ENCODE measurements around the gene REM2.

The REM2 gene

DNA sequence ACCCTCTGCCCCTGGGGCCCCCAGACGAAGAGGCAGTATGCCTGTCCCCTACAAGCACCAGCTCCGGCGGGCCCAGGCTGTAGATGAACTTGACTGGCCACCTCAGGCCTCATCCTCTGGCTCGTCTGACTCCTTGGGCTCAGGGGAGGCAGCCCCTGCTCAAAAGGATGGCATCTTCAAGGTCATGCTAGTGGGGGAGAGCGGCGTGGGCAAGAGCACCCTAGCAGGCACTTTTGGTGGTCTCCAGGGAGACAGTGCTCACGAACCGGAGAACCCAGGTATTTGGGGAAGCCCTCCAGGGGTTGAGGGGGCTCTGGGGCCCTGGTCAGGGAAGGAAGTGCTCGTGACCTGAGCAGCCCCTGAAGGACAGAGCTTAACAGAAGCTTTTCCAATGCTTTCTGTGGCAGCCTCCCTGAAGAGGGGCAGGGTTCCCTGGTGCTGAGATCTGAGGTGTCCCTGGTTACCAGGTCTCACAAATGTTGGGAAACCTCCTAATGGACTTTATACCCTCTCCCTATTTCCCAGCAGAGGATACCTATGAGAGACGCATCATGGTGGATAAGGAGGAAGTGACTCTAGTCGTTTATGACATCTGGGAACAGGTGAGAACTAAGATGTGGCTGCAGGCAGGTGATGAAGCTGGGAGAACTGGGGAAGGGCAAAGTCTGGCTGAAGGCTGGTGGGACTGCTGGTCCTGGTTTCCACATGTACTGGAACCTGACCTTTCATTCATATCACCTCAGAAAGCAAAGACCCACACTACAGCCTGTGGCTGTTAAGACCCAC is 1.9 kb downstream of the REM2 start:
- Mint-ChIP-seq H3K27me3 (no peaks in the 10 kb centered on the region), H3K4me1 (peaks cover 27% of the 10 kb centered on the region), H3K27ac (ENCODE audit: low read depth) (no peak overlapping the region), H3K9me3 (no peaks in the 10 kb centered on the region), H3K36me3 (ENCODE audit: insufficient read depth) (peaks cover 5% of the 10 kb centered on the region), H3K4me3 (peak overlapping the region; percentile 5)
- no peak for DNase-seq (ENCODE audit: low spot score in 2 of 2)
- no peak for ATAC-seq (replicated peaks; ENCODE audit: extremely low read depth, poor library complexity, severe bottlenecking)

DNA sequence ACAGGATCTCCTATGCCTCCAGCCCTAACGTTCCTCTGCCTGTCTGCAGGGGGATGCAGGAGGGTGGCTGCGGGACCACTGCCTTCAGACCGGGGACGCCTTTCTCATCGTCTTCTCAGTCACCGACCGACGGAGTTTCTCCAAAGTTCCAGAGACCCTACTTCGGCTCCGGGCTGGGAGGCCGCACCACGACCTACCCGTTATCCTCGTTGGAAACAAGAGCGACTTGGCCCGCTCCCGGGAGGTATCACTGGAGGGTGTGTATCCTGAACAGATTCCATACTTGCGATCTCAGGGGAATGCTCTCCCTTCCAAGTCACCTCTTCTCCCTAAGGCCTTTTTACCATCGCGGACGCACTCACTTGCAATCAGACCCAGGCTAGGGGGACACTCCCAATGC is 3.0 kb downstream of the REM2 start:
- H3K36me3 Mint-ChIP-seq (ENCODE audit: insufficient read depth), result peaks cover 5% of the 10 kb centered on the region
- peak overlapping the region; percentile 74 for H3K4me3 Mint-ChIP-seq
- H3K27ac Mint-ChIP-seq (ENCODE audit: low read depth), result peak overlapping the region; percentile 56
- no peaks in the 10 kb centered on the region for H3K9me3 Mint-ChIP-seq
- peaks cover 27% of the 10 kb centered on the region for H3K4me1 Mint-ChIP-seq
- H3K27me3 Mint-ChIP-seq, result no peaks in the 10 kb centered on the region
- no peak for ATAC-seq (replicated peaks; ENCODE audit: extremely low read depth, poor library complexity, severe bottlenecking)
- no peak for DNase-seq (ENCODE audit: low spot score in 2 of 2)

DNA sequence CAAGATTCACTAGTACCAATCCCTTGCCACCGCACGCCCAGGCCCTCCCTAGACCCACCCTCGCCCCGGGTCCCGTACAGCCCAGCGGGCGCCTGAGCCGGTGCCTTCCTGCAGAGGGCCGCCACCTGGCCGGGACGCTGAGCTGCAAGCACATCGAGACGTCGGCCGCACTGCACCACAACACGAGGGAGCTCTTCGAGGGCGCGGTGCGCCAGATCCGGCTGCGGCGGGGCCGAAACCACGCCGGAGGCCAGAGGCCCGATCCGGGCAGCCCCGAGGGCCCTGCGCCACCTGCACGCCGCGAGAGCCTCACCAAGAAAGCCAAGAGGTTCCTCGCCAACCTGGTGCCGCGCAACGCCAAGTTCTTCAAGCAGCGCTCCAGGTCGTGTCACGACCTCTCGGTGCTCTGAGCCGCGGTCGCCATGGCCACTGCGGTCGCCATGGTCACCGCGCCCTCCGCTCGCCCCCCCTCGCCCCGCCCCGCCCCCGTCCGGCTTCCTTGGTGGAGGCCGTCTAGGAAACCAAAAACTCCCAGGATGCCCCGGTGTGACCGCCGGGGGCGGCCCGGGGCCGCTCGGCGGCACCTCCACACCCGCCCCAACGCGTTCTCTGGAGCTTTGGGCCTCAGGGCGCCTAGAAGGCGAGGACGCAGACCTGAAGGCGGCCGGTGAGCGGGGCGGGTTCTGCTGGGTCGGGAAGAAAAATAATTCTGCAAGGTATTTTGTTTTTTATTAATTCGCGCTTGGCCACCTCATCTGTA is 3.7 kb downstream of the REM2 start:
- H3K27ac Mint-ChIP-seq (ENCODE audit: low read depth), result peak overlapping the region; percentile 56
- H3K4me1 Mint-ChIP-seq, result peaks cover 27% of the 10 kb centered on the region
- DNase-seq (ENCODE audit: low spot score in 2 of 2), result peak; percentile 40 to 43
- peaks cover 5% of the 10 kb centered on the region for H3K36me3 Mint-ChIP-seq (ENCODE audit: insufficient read depth)
- H3K27me3 Mint-ChIP-seq, result no peaks in the 10 kb centered on the region
- no peaks in the 10 kb centered on the region for H3K9me3 Mint-ChIP-seq
- peak; percentile 75 for ATAC-seq (replicated peaks; ENCODE audit: extremely low read depth, poor library complexity, severe bottlenecking)
- H3K4me3 Mint-ChIP-seq, result peak overlapping the region; percentile 74

DNA sequence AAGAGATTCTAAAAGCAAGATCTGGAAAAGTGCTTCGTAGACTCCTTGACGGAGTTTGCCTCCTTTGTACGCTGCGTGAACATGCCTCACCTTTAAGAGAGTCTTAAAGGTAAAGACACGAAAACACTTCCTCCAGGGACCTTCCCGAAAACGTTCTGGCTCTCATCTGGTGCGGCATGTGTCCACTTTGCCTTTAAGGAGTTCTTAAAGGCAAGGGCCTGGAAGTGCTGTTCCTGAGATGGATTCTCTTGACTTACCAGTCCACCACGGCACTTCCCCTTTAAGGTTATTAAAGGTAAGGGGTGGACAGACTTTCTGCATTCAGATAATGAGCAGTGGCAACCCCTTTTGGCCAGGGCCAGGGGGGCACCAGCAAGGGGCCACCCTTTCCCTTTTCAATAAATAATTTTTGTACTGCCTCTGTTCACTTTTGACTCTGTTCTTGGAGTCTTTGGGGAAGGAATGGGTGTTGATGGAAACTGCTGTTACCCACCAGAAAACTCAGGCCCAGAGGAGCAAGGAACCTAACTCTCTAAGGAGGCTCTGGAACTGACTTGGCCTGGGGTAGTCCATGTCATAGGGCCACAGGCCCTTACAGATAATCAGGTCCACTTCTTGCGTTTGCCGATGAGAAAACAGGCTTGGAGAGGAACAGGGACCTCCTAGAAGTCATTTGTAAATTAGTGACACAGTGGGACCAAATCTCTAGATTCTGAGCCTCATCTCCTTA is 4.4 kb downstream of the REM2 start:
- peak; percentile 30 for ATAC-seq (replicated peaks; ENCODE audit: extremely low read depth, poor library complexity, severe bottlenecking)
- Mint-ChIP-seq H3K36me3 (ENCODE audit: insufficient read depth) (peaks cover 5% of the 10 kb centered on the region), H3K4me1 (peaks cover 27% of the 10 kb centered on the region), H3K4me3 (peak overlapping the region; percentile 74), H3K9me3 (no peaks in the 10 kb centered on the region), H3K27me3 (no peaks in the 10 kb centered on the region), H3K27ac (ENCODE audit: low read depth) (peak overlapping the region; percentile 56)
- no peak for DNase-seq (ENCODE audit: low spot score in 2 of 2)

DNA sequence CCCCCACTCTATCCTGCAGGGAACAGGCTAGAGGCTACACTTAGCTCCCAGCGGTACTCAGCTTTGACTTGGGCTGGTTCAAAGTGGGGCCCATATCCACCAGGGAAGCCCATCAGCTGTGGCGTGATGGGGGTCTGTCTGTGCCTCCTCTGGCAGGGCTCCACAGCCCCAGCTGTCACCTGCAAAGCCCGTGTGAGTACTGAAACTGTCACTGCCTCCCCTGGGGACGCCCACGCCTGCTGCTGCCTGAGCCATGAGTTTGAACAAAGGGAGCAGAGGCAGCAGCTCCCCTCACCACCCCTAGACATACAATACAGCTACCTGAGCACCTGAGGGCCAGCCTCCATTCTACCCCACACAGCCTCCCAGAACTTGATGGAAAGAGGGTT is 5.0 kb downstream of the REM2 start:
- DNase-seq (ENCODE audit: low spot score in 2 of 2) (no peak), ATAC-seq (replicated peaks; ENCODE audit: extremely low read depth, poor library complexity, severe bottlenecking) (no peak)
- Mint-ChIP-seq H3K4me3 (peak overlapping the region; percentile 74), H3K27me3 (no peaks in the 10 kb centered on the region), H3K27ac (ENCODE audit: low read depth) (no peak overlapping the region), H3K4me1 (peaks cover 27% of the 10 kb centered on the region), H3K9me3 (no peaks in the 10 kb centered on the region), H3K36me3 (ENCODE audit: insufficient read depth) (peaks cover 5% of the 10 kb centered on the region)

DNA sequence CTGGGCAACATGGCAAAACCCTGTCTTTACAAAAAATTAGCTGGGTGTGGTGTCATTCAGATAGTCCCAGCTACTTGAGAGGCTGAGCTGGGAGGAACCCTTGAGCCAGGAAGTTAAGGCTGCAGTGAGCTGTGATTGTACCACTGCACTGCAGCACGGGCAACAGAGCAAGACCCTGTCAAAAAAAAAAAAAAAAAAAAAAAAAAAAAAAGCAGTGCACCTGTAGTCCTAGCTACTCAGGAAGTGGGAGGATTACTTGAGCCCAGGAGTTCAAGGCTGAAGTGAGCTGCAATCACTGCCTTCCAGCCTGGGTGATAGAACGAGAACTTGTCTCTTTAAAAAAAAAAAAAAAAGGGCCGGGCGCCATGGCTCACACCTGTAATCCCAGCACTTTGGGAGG is 5.6 kb downstream of the REM2 start:
- no peak overlapping the region for H3K4me3 Mint-ChIP-seq
- H3K9me3 Mint-ChIP-seq, result no peaks in the 10 kb centered on the region
- ATAC-seq (replicated peaks; ENCODE audit: extremely low read depth, poor library complexity, severe bottlenecking) (no peak), DNase-seq (ENCODE audit: low spot score in 2 of 2) (no peak)
- peaks cover 7% of the 10 kb centered on the region for H3K36me3 Mint-ChIP-seq (ENCODE audit: insufficient read depth)
- H3K27me3 Mint-ChIP-seq, result no peaks in the 10 kb centered on the region
- peaks cover 23% of the 10 kb centered on the region for H3K4me1 Mint-ChIP-seq
- H3K27ac Mint-ChIP-seq (ENCODE audit: low read depth), result no peak overlapping the region

DNA sequence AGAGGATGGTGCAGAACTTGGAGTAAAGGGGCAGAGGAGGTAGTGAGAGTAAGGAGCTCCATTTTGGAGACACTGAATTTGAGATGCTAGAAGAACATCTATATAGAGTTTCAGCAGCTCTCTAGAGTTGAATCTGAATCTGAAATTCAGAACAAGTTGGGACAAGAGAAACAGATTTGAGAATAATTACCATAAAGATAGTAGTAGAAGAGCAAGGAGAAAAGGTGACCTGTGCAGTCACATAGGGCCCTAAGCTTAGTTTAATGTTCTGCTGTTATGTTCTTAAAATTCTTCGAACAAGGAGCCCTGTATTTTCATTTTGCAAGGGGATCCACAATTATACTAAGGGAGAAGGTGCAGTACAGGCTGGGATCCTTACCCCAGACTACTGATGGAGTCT is 7.4 kb downstream of the REM2 start:
- no peak for ATAC-seq (replicated peaks; ENCODE audit: extremely low read depth, poor library complexity, severe bottlenecking)
- DNase-seq (ENCODE audit: low spot score in 2 of 2), result no peak
- Mint-ChIP-seq H3K36me3 (ENCODE audit: insufficient read depth) (peaks cover 8% of the 10 kb centered on the region), H3K9me3 (no peaks in the 10 kb centered on the region), H3K4me3 (no peak overlapping the region), H3K27ac (ENCODE audit: low read depth) (no peak overlapping the region), H3K27me3 (no peaks in the 10 kb centered on the region), H3K4me1 (peaks cover 17% of the 10 kb centered on the region)

DNA sequence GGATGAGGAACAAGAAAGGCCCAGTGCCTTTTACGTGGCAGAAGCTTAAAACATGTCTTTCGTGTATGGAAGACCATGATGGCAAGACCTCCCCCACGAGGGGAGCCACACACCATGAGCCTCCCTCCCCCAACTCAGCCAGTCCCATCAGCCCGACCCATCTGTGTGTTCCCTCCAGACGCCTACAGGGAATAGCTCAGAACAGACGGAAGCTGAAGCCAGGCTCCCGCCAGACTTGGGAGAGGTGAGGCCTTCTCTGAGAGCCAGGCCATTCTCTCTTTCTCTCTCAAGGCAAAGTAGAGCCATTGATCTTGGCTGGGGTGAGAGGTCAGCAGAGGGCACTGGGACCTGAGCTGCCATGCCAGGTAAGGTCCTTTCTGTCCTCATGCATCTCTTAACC is 9.5 kb downstream of the REM2 start:
- Mint-ChIP-seq H3K27ac (ENCODE audit: low read depth) (no peak overlapping the region), H3K27me3 (no peaks in the 10 kb centered on the region), H3K36me3 (ENCODE audit: insufficient read depth) (peaks cover 7% of the 10 kb centered on the region), H3K4me3 (no peak overlapping the region), H3K4me1 (peaks cover 6% of the 10 kb centered on the region), H3K9me3 (no peaks in the 10 kb centered on the region)
- DNase-seq (ENCODE audit: low spot score in 2 of 2) (no peak), ATAC-seq (replicated peaks; ENCODE audit: extremely low read depth, poor library complexity, severe bottlenecking) (no peak)

DNA sequence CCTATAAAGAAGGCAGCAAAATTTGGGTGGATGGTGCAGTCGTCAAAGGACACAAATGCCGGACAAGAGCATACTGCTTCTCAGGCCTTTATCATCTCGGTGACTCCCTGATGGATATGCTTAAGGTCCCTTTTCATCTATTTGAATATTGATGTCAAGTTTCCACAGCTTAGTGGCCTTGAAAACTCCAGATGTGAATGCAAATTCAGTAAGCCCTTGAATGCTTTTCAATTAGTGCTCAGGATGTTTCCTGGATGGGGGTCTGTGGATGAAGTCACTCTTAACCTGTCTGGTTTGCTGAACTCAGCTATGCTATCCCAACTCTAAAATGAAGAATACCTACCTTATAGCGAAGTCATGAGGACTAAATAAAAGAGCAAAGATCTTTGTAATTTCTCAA is 10.7 kb downstream of the REM2 start:
- no peaks in the 10 kb centered on the region for H3K4me1 Mint-ChIP-seq

DNA sequence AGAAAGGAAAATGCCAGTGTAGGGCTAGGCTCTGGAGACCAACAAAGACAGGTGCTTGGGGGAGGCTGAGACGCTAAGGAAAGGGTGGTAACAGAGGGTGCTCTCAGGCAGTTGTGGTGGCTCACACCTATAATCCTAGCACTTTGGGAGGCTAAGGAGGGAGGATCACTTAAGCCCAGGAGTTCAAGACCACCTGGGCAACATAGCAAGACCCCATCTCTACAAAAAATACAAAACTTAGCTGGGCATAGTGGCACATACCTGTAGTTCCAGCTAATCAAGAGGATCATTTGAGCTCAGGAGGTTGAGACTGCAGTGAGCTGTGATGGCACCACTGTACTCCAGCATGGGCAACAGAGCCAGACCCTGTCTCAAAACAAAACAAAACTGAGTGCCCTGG is 12.4 kb downstream of the REM2 start:
- peaks cover 12% of the 10 kb centered on the region for H3K36me3 Mint-ChIP-seq (ENCODE audit: insufficient read depth)
- H3K4me1 Mint-ChIP-seq, result peaks cover 4% of the 10 kb centered on the region
- no peak for DNase-seq (ENCODE audit: low spot score in 2 of 2)
- no peak overlapping the region for H3K4me3 Mint-ChIP-seq
- H3K27me3 Mint-ChIP-seq, result no peaks in the 10 kb centered on the region
- ATAC-seq (replicated peaks; ENCODE audit: extremely low read depth, poor library complexity, severe bottlenecking), result no peak
- no peaks in the 10 kb centered on the region for H3K9me3 Mint-ChIP-seq
- no peak overlapping the region for H3K27ac Mint-ChIP-seq (ENCODE audit: low read depth)

More for the DNA sequence above, 10.7 kb downstream of the REM2 start:
- no peaks in the 10 kb centered on the region for H3K27me3 Mint-ChIP-seq
- H3K9me3 Mint-ChIP-seq, result no peaks in the 10 kb centered on the region
- H3K36me3 Mint-ChIP-seq (ENCODE audit: insufficient read depth), result peaks cover 10% of the 10 kb centered on the region
- H3K27ac Mint-ChIP-seq (ENCODE audit: low read depth), result no peak overlapping the region
- DNase-seq (ENCODE audit: low spot score in 2 of 2) (no peak), ATAC-seq (replicated peaks; ENCODE audit: extremely low read depth, poor library complexity, severe bottlenecking) (no peak)
- H3K4me3 Mint-ChIP-seq, result no peak overlapping the region

DNA sequence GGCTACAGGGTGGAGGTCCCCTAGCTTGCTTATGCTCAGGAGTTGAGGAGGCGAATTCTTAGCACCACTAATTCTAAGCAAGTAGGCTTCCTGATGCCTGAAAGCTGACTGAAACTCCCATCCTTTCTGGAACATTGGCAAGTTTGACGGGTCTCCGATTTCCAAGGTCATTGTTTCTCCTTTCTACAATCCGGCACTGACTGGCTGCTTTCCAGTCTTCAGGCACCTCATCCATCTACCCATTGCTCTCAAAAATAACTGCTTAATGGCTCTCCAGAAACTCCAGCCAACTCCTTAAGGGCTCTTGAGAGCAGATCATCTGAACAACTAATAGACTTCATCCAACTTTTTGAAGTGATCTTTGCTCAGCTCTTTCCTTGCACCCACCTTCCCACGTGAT is 13.3 kb downstream of the REM2 start:
- DNase-seq (ENCODE audit: low spot score in 2 of 2), result no peak
- Mint-ChIP-seq H3K4me3 (no peak overlapping the region), H3K4me1 (peaks cover 10% of the 10 kb centered on the region), H3K27me3 (no peaks in the 10 kb centered on the region), H3K36me3 (ENCODE audit: insufficient read depth) (peaks cover 12% of the 10 kb centered on the region), H3K27ac (ENCODE audit: low read depth) (peak overlapping the region; percentile 51), H3K9me3 (no peaks in the 10 kb centered on the region)
- no peak for ATAC-seq (replicated peaks; ENCODE audit: extremely low read depth, poor library complexity, severe bottlenecking)

DNA sequence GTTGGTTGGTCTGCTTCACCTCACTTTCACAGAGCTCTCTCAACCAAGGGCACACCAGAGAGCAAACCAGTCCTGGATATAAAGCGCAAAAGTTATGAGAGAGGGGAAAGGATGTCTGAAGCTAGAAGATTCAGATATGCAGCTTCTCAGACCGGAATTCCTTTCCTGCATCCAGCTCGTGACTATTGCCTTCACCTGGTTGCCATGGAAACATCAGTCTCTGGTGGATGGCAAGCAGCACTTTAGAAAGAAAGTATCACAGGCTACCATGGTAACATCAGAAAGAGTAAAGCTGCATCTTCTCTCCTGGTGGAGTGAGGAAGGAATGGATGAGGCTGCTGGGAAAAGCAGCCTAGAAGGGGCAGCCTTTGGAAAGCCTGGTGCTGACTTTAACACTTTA is 13.7 kb downstream of the REM2 start:
- ATAC-seq (replicated peaks; ENCODE audit: extremely low read depth, poor library complexity, severe bottlenecking) (no peak), DNase-seq (ENCODE audit: low spot score in 2 of 2) (no peak)
- no peak overlapping the region for H3K4me3 Mint-ChIP-seq
- no peaks in the 10 kb centered on the region for H3K9me3 Mint-ChIP-seq
- peak overlapping the region; percentile 51 for H3K27ac Mint-ChIP-seq (ENCODE audit: low read depth)
- H3K27me3 Mint-ChIP-seq, result no peaks in the 10 kb centered on the region
- H3K4me1 Mint-ChIP-seq, result peaks cover 10% of the 10 kb centered on the region
- H3K36me3 Mint-ChIP-seq (ENCODE audit: insufficient read depth), result peaks cover 14% of the 10 kb centered on the region

All from central memory CD8-positive, alpha-beta T cell (primary cell).